SJCRH30 (cell line): ENCODE data around the gene KIF1A. TPM values are rescaled to one million over a fixed set of nuclear protein-coding genes. Genes with fewer than 3 reads are reported as not detected.

ENCODE experiments used
- DNase-seq, 2 experiments: peaks; one replicate each; pipeline ENCODE4 v3.0.0-alpha.2; 2015 to 2020
- H3K27ac ChIP-seq: fragments of 250-450 bp; sonication (Bioruptor Pico); 2 replicates; pipeline ENCODE4 v1.5.1; 2020; ENCODE audit warnings: mild to moderate bottlenecking, moderate library complexity
- H3K27me3 ChIP-seq: fragments of 250-450 bp; sonication (Bioruptor Pico); 2 replicates; pipeline ENCODE4 v1.5.1; 2020; ENCODE audit warnings: mild to moderate bottlenecking, moderate library complexity
- H3K36me3 ChIP-seq: fragments of 250-450 bp; sonication (Bioruptor Pico); 2 replicates; pipeline ENCODE4 v1.5.1; 2020; ENCODE audit warnings: mild to moderate bottlenecking, moderate library complexity
- H3K4me1 ChIP-seq: fragments of 250-450 bp; sonication (Bioruptor Pico); 2 replicates; pipeline ENCODE4 v1.5.1; 2020; ENCODE audit warnings: mild to moderate bottlenecking, moderate library complexity
- H3K4me3 ChIP-seq: fragments of 250-450 bp; sonication (Bioruptor Pico); 2 replicates; pipeline ENCODE4 v1.5.1; 2020; ENCODE audit warnings: mild to moderate bottlenecking, moderate library complexity
- H3K9me3 ChIP-seq: fragments of 250-450 bp; sonication (Bioruptor Pico); replicated peaks from 2 replicates; pipeline ENCODE4 v1.5.1; 2020; ENCODE audit warnings: mild to moderate bottlenecking, moderate library complexity
- total RNA-seq: library from RNA; depleted of rRNA; stranded (reverse); fragments of >200 nt; shearing (Covaris generic); gene quantifications from 2 replicates; pipeline ENCODE4 v1.2.3, GENCODE V29; 2014

KIF1A gene
- total RNA-seq, 1 experiment from 2014 or later: 3.7 TPM

DNA sequence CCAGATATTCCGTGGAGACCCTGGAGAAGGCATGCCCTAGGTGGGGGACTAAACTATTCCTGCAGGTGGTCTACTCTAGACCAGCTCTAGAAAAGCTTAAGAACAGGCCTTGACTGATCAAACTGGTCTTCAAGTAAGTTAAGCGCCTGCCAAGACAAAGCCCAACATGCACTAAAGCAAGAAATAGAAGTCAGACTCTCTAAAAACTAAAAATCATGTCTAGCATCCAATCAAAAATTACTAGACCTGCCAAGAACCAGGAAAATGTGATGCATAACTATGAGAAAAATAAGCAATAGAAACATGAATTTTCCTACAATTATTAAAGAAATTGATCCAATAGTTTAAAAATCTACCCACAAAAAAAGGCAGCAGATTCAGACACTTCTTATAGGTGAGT lies 13.6 kb downstream of the KIF1A start:
- Histone ChIP-seq H3K4me3 (no peak overlapping the region), H3K9me3 (no peaks in the 10 kb centered on the region), H3K27ac (no peak overlapping the region), H3K4me1 (no peaks in the 10 kb centered on the region), H3K27me3 (no peaks in the 10 kb centered on the region), H3K36me3 (no peaks in the 10 kb centered on the region)
- DNase-seq: no peak

DNA sequence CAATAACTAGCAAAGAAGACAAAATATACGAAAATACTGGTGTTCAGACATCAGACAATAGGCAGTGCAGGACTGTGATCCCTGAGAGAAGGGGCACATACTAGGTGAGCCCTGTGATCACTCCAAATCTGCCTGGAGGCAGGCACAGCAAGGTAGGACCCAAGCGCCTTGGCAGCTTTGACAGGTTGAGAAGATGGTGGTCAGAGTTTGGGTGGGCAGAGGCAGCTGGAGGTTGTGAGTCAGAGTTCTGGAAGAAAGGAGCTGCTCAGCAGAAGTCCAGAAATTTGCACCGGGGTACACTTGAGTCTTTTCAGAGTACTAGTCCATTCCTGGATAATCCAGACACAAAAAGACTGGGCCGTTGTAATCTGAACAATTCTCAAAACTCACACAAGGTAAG lies 14.0 kb downstream of the KIF1A start:
- DNase-seq: no peak
- peaks cover 4% of the 10 kb centered on the region; the same call in 1 of the 2 replicates for H3K9me3 ChIP-seq
- no peak overlapping the region for H3K27ac ChIP-seq
- H3K4me1 ChIP-seq: no peaks in the 10 kb centered on the region
- no peak overlapping the region for H3K4me3 ChIP-seq
- H3K36me3 ChIP-seq: no peaks in the 10 kb centered on the region
- no peaks in the 10 kb centered on the region for H3K27me3 ChIP-seq

- Histone ChIP-seq H3K4me3 (no peak overlapping the region), H3K27ac (no peak overlapping the region), H3K36me3 (no peaks in the 10 kb centered on the region), H3K9me3 (peaks cover 6% of the 10 kb centered on the region; the same call in 1 of the 2 replicates), H3K27me3 (no peaks in the 10 kb centered on the region), H3K4me1 (no peaks in the 10 kb centered on the region)
- no peak for DNase-seq
Measured at GRCh38 chr2:240803191-240803590, 16.8 kb downstream of the KIF1A start.

GRCh38 chr2:240799033-240799820 lies 20.8 kb downstream of the KIF1A start:
- peaks cover 6% of the 10 kb centered on the region; the same call in 1 of the 2 replicates for H3K9me3 ChIP-seq
- H3K27ac ChIP-seq: no peak overlapping the region
- H3K36me3 ChIP-seq: no peaks in the 10 kb centered on the region
- DNase-seq: no peak
- 0 out of 2 replicates have a peak, but pooled peaks cover 8% of the 10 kb centered on the region for H3K4me1 ChIP-seq
- H3K4me3 ChIP-seq: no peak overlapping the region
- H3K27me3 ChIP-seq: no peaks in the 10 kb centered on the region

DNA sequence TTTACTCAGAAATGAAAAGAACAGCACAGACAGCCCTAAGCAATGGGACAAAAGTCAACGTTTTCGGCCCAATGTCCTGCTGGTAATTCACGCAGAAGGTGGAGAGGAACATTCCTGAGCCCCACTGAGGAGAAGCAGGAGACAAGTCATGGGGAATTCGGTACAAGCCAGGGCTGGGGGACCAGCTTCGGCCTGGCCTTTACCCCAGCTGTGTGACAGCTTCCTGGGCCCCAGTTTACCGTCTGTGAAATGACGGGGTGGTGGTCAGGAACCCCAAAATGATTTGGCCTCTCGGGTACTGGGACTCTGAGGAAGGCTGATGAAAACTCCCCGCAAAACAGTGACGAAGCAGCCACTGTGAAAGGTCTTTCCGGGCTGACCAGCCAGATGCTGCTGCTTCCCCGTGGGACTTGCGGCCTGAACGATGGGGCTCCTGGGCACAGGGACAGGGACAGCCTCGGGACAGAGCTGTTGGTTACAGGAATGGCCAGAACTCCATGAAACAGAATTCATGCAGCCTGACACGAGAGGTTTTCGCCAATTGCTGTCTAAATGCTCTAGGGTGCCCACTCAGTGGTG lies 21.6 kb downstream of the KIF1A start:
- no peaks in the 10 kb centered on the region for H3K27me3 ChIP-seq
- H3K27ac ChIP-seq: no peak overlapping the region
- no peak for DNase-seq

GRCh38 chr2:240797914-240798313 lies 22.1 kb downstream of the KIF1A start:
- H3K27me3 ChIP-seq: no peaks in the 10 kb centered on the region
- peaks cover 10% of the 10 kb centered on the region; the same call in 1 of the 2 replicates for H3K4me1 ChIP-seq
- no peak for DNase-seq

More for the DNA sequence above, 21.6 kb downstream of the KIF1A start:
- H3K4me1 ChIP-seq: 0 out of 2 replicates have a peak, but pooled peaks cover 8% of the 10 kb centered on the region
- H3K9me3 ChIP-seq: peaks cover 6% of the 10 kb centered on the region; the same call in 1 of the 2 replicates
- no peak overlapping the region for H3K4me3 ChIP-seq
- H3K36me3 ChIP-seq: no peaks in the 10 kb centered on the region

DNA sequence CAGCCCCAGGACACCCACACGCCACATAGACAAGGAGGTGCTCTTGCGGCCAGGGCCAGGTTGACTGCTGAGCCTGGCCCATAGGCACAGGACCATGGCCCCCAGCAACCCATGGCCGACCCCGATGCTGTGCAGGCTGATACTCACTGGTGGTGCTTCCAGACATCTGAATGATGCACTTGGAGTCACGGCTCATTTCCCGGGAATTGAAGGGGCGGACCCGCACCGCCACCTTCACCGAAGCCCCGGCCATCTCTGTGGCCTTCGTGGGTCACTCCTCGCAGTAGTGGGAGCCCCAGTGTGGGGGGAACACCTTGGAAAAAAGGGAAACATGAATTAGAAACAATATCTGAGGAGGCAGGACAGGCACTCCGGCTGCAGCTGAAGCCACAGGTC lies 22.5 kb downstream of the KIF1A start:
- no peaks in the 10 kb centered on the region for H3K36me3 ChIP-seq
- peaks cover 6% of the 10 kb centered on the region; the same call in 1 of the 2 replicates for H3K9me3 ChIP-seq
- no peaks in the 10 kb centered on the region for H3K27me3 ChIP-seq
- H3K27ac ChIP-seq: no peak overlapping the region
- peaks cover 13% of the 10 kb centered on the region; the same call in 1 of the 2 replicates for H3K4me1 ChIP-seq
- no peak for DNase-seq
- H3K4me3 ChIP-seq: no peak overlapping the region

More at GRCh38 chr2:240797914-240798313, 22.1 kb downstream of the KIF1A start:
- peaks cover 6% of the 10 kb centered on the region; the same call in 1 of the 2 replicates for H3K9me3 ChIP-seq
- no peak overlapping the region for H3K27ac ChIP-seq
- no peak overlapping the region for H3K4me3 ChIP-seq
- no peaks in the 10 kb centered on the region for H3K36me3 ChIP-seq

DNA sequence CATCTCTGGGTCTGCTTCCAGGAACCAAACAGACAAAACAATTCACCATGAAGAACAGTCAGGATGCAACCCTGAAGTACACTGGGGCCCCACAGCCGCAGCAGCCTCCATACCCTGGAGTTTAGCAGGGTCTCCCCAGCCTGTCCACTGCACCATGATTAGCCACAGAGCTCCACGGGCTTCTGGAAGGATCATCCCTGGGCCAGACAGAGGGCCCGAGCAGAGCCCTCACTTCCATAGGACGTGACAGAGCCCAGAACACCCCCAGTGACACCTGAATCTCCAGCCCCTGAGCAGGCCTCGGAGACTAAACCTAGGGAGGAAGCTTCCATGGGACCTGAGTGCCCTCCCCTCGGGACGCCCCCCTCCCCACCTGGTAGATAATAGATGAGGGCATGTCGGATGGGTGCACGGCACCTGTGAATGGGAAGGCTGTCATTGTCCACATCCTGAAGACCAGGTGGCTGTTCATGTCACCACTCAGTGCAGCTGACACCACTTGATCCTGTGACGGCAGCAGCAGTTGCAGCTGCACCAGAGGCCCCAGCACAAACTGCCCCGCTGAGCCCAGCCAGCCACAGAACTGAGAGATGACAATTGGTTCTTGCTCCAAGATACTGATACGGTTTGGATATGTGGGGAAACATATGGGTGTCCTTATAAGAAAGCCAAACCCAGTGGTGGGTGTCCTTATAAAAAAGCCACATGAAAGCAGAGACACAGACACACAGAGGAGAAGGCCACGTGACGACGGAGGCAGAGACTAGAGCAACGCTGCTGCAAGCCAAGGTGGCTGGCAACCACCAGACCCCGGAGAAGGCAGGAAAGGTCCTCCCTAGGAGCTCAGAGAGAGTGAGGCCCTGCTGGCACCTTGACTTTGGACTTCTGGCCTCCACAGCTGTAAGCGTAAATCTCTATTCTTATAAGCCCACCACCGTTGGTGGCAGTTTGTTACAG lies 23.2 kb downstream of the KIF1A start:
- DNase-seq: peak in 1 of 2 experiments; percentile 54
- H3K4me3 ChIP-seq: no peak overlapping the region
- H3K36me3 ChIP-seq: no peaks in the 10 kb centered on the region
- H3K9me3 ChIP-seq: peaks cover 6% of the 10 kb centered on the region; the same call in 1 of the 2 replicates
- H3K27ac ChIP-seq: no peak overlapping the region
- H3K4me1 ChIP-seq: peaks cover 17% of the 10 kb centered on the region; the same call in 1 of the 2 replicates
- no peaks in the 10 kb centered on the region for H3K27me3 ChIP-seq

- no peak overlapping the region for H3K4me3 ChIP-seq
- peaks cover 2% of the 10 kb centered on the region; the same call in 1 of the 2 replicates for H3K9me3 ChIP-seq
- peaks cover 17% of the 10 kb centered on the region; the same call in 1 of the 2 replicates for H3K4me1 ChIP-seq
- H3K36me3 ChIP-seq: no peaks in the 10 kb centered on the region
- H3K27me3 ChIP-seq: no peaks in the 10 kb centered on the region
- no peak for DNase-seq
- no peak overlapping the region for H3K27ac ChIP-seq
Measured at GRCh38 chr2:240795916-240796510, 24.0 kb downstream of the KIF1A start.

DNA sequence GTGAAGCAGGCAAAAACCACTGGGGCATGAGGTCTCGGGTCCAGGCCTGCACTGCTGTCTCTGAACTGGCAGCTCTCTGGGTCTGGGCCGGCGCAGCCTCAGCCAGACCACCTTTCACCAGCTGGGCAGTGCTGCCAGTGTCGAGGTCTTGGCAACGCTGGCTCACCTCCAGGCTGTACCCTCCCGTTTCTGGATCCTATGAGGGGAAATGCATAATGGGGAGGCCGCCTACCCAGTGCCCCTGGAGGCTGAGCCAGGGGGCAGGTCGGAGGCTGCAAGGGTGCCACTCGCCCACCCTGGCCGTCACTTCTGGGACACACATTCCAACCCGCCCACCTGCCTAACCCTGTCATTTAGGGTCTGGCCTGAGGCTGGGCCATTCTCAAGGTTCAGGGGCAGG lies 24.6 kb downstream of the KIF1A start:
- Histone ChIP-seq H3K4me3 (no peak overlapping the region), H3K27ac (no peak overlapping the region), H3K9me3 (no peaks in the 10 kb centered on the region), H3K36me3 (no peaks in the 10 kb centered on the region), H3K4me1 (peaks cover 17% of the 10 kb centered on the region; the same call in 1 of the 2 replicates), H3K27me3 (no peaks in the 10 kb centered on the region)
- no peak for DNase-seq

DNA sequence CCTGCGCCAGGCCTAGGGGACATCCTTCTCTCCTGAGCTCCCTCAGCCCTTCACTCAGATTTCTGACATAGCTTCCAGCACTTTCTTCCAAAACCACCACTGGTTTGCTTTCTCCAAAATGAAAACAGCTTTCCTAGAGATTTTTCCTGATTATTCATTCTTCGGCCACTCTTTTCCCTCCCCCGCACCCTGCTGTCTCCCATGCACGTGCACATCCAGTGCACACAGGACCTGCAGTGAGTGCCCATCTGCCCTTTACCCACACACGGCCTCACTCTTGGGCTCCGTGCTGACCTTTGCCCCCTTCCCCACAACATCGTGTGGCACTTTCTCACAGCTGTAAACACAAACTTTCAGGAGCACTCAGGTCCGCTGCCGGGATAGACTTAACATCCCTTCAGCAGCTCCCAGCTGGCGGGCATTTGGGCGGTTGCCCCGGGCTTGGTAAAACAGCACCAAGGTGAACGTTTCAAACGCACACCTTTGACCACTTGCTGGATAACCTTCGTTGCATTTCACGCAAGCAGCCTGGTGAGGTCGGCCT lies 25.8 kb downstream of the KIF1A start:
- DNase-seq: no peak
- no peak overlapping the region for H3K27ac ChIP-seq
- no peaks in the 10 kb centered on the region for H3K36me3 ChIP-seq
- no peaks in the 10 kb centered on the region for H3K9me3 ChIP-seq
- H3K4me3 ChIP-seq: no peak overlapping the region
- peaks cover 17% of the 10 kb centered on the region; the same call in 1 of the 2 replicates for H3K4me1 ChIP-seq
- H3K27me3 ChIP-seq: no peaks in the 10 kb centered on the region

GRCh38 chr2:240793313-240794177 lies 26.5 kb downstream of the KIF1A start:
- H3K36me3 ChIP-seq: no peaks in the 10 kb centered on the region
- no peaks in the 10 kb centered on the region for H3K27me3 ChIP-seq
- no peak for DNase-seq
- H3K27ac ChIP-seq: no peak overlapping the region
- H3K9me3 ChIP-seq: no peaks in the 10 kb centered on the region
- H3K4me1 ChIP-seq: peaks cover 17% of the 10 kb centered on the region; the same call in 1 of the 2 replicates
- H3K4me3 ChIP-seq: no peak overlapping the region
